HUDEP-2 (cell line): ENCODE measurements around the gene ITSN2.
A peak's percentile ranks its signal among the peaks of the same experiment; 100 is the strongest.
"Not testable (repeated sequence)": the region's sequence is repeated elsewhere in the genome, so short reads cannot be mapped to it uniquely, and the experiment has no call there.

Experiments
- DNase-seq, 76 experiments: peaks; one replicate each; lab custom pipeline; 2025; ENCODE audit not compliant: unreplicated experiment in 76 of 76; lab: John Stamatoyannopoulos, UW

ITSN2 gene

GRCh38 chr2:24360050-24360962 lies at the start of gene ITSN2:
ITSN2 (minus strand) TSS chr2:24360536; CDS start chr2:24328082, 32,454 bp downstream.
- DNase-seq: peak in 71 of 76 experiments; percentile 14 to 89 (median 61)

DNA sequence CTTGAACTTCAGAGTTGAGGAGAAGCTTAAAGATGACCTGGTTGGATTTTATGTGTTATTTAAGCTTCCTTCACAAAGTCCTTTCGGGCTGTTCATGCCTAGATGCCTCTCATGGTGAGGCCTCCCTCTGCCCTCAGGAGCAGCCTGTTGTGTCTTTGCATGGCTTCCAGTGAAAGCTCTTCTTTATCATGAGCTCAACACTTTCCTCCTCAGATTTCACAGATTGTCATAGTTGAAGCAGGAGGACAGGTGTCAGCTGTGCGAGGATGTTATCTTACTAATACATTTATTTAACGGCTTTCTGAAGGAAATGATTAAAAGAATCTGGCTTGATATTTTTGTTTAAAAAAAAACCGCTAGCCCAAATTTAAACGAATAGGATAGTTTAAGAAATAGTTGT lies 48.8 kb upstream of the ITSN2 start:
- no peak for DNase-seq

- not testable (repeated sequence) for DNase-seq
Measured at GRCh38 chr2:24408704-24409103, 48.4 kb upstream of the ITSN2 start.

- no peak for DNase-seq
Measured at GRCh38 chr2:24404491-24404921, 44.2 kb upstream of the ITSN2 start.

- no peak for DNase-seq
Measured at GRCh38 chr2:24403832-24404212, 43.5 kb upstream of the ITSN2 start.

DNA sequence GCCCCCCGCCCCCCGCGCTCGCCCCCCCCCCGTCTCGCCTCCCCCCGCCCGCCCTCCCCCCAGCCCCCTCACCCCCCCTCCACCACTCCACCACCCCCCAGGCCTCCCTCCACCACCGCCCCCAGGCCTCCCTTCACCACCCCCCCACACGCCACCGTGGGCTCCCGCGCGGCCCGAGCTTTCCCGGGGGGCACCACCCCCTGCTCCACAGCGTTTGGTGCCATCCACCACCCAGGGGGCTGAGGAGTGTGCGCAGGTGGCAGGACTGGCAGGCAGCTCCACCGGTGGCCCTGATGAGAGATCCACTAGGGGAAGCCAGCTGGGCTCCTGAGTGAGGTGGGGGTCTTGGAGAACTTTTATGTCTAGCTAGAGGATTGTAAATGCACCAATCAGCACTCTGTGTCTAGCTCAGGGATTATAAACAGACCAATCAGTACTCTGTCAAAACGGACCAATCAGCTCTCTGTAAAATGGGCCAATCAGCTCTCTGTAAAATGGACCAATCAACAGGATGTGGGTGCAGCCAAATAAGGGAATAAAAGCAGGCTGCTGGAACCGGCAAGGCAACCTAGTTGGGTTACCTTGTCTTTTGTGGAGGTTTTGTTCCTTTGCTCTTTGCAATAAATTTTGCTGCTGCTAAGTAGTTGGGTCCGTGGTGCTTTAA lies 43.0 kb upstream of the ITSN2 start:
- no peak for DNase-seq

- no peak for DNase-seq
Measured at GRCh38 chr2:24402242-24403097, 42.1 kb upstream of the ITSN2 start.

GRCh38 chr2:24400207-24400907 lies 40.0 kb upstream of the ITSN2 start:
- no peak for DNase-seq

DNA sequence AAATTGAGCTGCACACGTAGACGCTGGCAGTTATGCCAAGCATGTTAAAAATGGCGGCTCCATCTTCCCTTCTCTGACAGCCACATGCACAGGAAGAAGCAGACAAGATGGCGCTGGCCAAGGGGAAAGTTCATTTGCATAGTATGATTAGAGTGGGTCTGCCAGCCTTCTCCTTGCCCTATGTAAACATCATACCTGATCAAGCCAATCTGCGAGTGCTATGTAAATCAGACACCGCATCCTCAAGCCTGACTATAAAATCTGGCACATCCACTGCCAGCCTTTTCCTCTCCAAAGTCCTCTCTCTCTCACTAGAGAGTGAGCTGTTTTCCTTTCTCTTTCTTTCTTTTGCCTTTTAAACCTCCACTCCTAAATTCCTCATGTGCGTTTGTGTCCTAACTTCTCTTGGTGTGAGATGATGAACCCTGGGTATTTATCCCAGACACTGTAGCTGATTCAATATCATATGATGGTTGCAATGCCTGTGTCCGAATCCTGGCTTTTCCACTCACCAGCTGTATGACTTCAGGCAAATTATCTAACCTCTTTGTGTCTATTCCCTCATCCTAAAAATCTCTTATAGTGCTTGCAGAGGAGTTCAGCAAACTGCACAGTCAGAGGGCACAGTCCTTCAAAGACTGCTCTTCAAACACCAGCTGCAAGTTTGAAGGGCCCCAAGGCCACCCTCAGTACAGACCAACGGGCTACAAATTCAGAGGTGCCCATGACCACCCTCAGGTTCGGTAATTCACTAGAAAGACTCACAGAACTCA lies 39.3 kb upstream of the ITSN2 start:
- no peak for DNase-seq

- no peak for DNase-seq
Measured at GRCh38 chr2:24394998-24395397, 34.7 kb upstream of the ITSN2 start.

- no peak for DNase-seq
Measured at GRCh38 chr2:24392542-24393059, 32.3 kb upstream of the ITSN2 start.

GRCh38 chr2:24385366-24385765 lies 25.0 kb upstream of the ITSN2 start:
- DNase-seq: no peak

GRCh38 chr2:24382363-24383073 lies 22.2 kb upstream of the ITSN2 start:
- DNase-seq: peak in 52 of 76 experiments; percentile 7 to 71 (median 29)

DNA sequence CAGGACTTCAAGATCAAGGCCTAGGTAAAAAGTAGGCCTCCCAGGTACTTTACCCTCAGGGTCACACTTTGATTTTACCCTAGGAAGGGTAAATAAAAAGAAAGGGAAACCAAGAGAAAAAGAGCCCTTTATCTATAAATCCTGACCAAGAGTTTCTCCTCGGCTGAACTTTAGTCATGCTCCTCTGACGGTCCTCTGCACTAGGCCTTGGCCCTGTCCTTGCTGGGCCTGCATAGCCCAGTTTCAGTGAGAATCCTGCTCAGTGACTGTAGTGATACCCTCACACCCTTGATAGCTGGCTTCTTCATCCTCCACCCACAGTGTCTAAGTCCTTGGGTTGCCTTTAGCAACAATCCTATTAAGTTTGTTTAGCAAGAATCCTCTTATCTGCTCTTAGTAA lies 20.5 kb upstream of the ITSN2 start:
- DNase-seq: no peak

GRCh38 chr2:24375349-24376087 lies 15.2 kb upstream of the ITSN2 start:
- DNase-seq: peak in 1 of 76 experiments; percentile 18

DNA sequence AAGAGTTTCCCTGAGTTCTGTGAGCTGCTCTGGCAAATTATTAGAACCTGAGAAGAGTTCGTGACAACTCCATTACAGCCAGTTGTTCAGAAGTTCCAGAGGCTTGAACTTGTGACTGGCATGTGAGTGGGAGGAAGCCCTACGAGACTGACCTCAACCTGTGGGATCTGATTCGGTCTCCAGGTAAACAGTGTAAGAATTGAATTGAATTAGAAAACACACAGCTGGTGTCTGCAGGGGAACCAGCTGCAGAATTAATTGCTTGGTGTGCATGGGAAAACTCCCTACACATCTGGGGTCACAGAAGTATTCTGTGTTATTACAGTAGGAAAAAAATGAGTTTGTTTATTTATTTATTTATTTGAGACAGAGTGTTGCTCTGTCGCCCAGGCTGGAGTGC lies 14.0 kb upstream of the ITSN2 start:
- no peak for DNase-seq

DNA sequence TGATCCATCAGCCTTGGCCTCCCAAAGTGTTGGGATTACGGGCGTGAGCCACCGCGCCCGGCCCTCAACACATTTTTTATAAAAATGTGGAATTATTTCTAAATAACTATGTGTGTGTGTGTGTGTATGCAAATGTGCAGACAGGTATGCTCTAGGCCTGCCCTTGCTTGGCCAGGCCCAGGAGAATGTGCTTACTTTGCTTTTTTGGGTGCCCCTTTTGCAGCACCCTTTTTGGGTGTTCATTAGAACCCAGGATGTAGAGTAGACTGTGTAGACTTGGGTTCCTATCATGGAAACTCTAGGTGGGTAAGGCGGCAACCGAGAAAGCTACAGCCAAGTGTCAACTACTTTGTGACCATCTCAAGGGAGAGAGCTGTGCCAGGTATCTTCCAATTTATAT lies 11.7 kb upstream of the ITSN2 start:
- DNase-seq: no peak

- no peak for DNase-seq
Measured at GRCh38 chr2:24365826-24366225, 5.5 kb upstream of the ITSN2 start.
